CD14-positive monocyte (primary cell): ENCODE results near the gene PBX3. TPM values are rescaled to one million over a fixed set of nuclear protein-coding genes. Genes with fewer than 3 reads are reported as not detected.

ENCODE experiments used
- DNase-seq, 3 donors: peaks; one replicate each; pipeline ENCODE4 v3.0.0-alpha.2; 2011 to 2022
- H2AFZ ChIP-seq: 2 replicates; pipeline ENCODE4 v1.6.0; 2012; ENCODE audit warnings: mild to moderate bottlenecking, low read depth, low read length, inconsistent platforms; ENCODE audit not compliant: insufficient read depth, poor library complexity, severe bottlenecking
- H3K27ac ChIP-seq, 2 donors: 1 replicate in 1 of 2; 2 replicates in 1 of 2; pipeline ENCODE4 v1.5.1; 2012 to 2013; ENCODE audit warnings: low read length in 2 of 2, control low read depth in 1 of 2, inconsistent platforms in 1 of 2, low read depth in 1 of 2, mild to moderate bottlenecking in 1 of 2
- H3K27me3 ChIP-seq, 2 donors: one replicate each; pipeline versions ENCODE4 v1.6.0 to v1.6.1; 2011 to 2013; ENCODE audit warnings: low read length in 2 of 2; ENCODE audit not compliant: control insufficient read depth in 2 of 2, insufficient read depth in 2 of 2
- H3K36me3 ChIP-seq, 2 donors: replicated peaks in 1 of 2; 1 replicate in 1 of 2; 2 replicates in 1 of 2; pipeline versions ENCODE4 v1.5.1 to v1.6.1; 2012 to 2013; ENCODE audit warnings: low read length in 2 of 2, control low read depth in 1 of 2, inconsistent platforms in 1 of 2, mild to moderate bottlenecking in 1 of 2; ENCODE audit not compliant: insufficient read depth in 2 of 2, control insufficient read depth in 1 of 2
- H3K4me1 ChIP-seq, 2 donors: 1 replicate in 1 of 2; 2 replicates in 1 of 2; pipeline versions ENCODE4 v1.5.1 to v1.6.1; 2012 to 2013; ENCODE audit warnings: low read length in 2 of 2, control low read depth in 1 of 2, inconsistent platforms in 1 of 2, mild to moderate bottlenecking in 1 of 2, moderate library complexity in 1 of 2; ENCODE audit not compliant: insufficient read depth in 2 of 2, control insufficient read depth in 1 of 2
- H3K4me2 ChIP-seq: replicated peaks from 2 replicates; pipeline ENCODE3; 2012; ENCODE audit warnings: low read length, moderate library complexity, mild to moderate bottlenecking; ENCODE audit not compliant: poor library complexity, severe bottlenecking; ENCODE audit errors: extremely low read depth
- H3K4me3 ChIP-seq, 3 experiments: fragments of 200-600 bp in 1 of 3; sonication (generic) in 1 of 3; replicated peaks in 1 of 3; 1 replicate in 2 of 3; 2 replicates in 1 of 3; pipeline ENCODE4 v1.5.1; 2011 to 2013; ENCODE audit warnings: low read length in 3 of 3, mild to moderate bottlenecking in 3 of 3, control low read depth in 2 of 3, low read depth in 2 of 3, inconsistent platforms in 1 of 3, moderate library complexity in 1 of 3
- H3K79me2 ChIP-seq: 2 replicates; pipeline ENCODE4 v1.6.0; 2012; ENCODE audit warnings: mild to moderate bottlenecking, control low read depth, inconsistent platforms, low read length, moderate library complexity; ENCODE audit not compliant: insufficient read depth
- H3K9ac ChIP-seq: 2 replicates; pipeline ENCODE4 v1.6.0; 2017; ENCODE audit warnings: low read length, mild to moderate bottlenecking; ENCODE audit not compliant: insufficient read depth, poor library complexity, severe bottlenecking
- H3K9me3 ChIP-seq, 2 donors: replicated peaks in 1 of 2; 1 replicate in 1 of 2; 2 replicates in 1 of 2; pipeline versions ENCODE4 v1.5.1 to v1.6.1; 2012 to 2013; ENCODE audit warnings: low read length in 2 of 2, control low read depth in 1 of 2; ENCODE audit not compliant: control insufficient read depth in 1 of 2, insufficient read depth in 1 of 2
- H4K20me1 ChIP-seq: 2 replicates; pipeline ENCODE4 v1.6.0; 2012; ENCODE audit warnings: mild to moderate bottlenecking, low read length, control low read depth, moderate library complexity; ENCODE audit not compliant: insufficient read depth
- H3K27ac Mint-ChIP-seq, 7 donors: one replicate each; pipeline ENCODE4 v1.8.0; 2020; ENCODE audit warnings: mild to moderate bottlenecking in 7 of 7, mixed read lengths in 7 of 7, moderate library complexity in 6 of 7, inconsistent platforms in 2 of 7
- H3K27me3 Mint-ChIP-seq, 3 donors: one replicate each; pipeline ENCODE4 v1.8.0; 2021 to 2022; ENCODE audit warnings: low read depth in 3 of 3, mild to moderate bottlenecking in 3 of 3, mixed read lengths in 3 of 3, moderate library complexity in 3 of 3, inconsistent platforms in 1 of 3
- H3K36me3 Mint-ChIP-seq, 2 donors: one replicate each; pipeline ENCODE4 v1.8.0; 2020; ENCODE audit warnings: mixed read lengths in 2 of 2, inconsistent platforms in 1 of 2, mild to moderate bottlenecking in 1 of 2
- H3K4me1 Mint-ChIP-seq: one replicate; pipeline ENCODE4 v1.8.0; 2020; ENCODE audit warnings: mild to moderate bottlenecking, mixed read lengths
- H3K4me3 Mint-ChIP-seq, 2 donors: one replicate each; pipeline ENCODE4 v1.8.0; 2020; ENCODE audit warnings: mild to moderate bottlenecking in 2 of 2, mixed read lengths in 2 of 2, moderate library complexity in 1 of 2
- H3K9me3 Mint-ChIP-seq, 7 donors: one replicate each; pipeline ENCODE4 v1.8.0; 2020 to 2022; ENCODE audit warnings: mixed read lengths in 7 of 7, mild to moderate bottlenecking in 6 of 7, moderate library complexity in 6 of 7, inconsistent platforms in 2 of 7
- CTCF ChIP-seq: fragments of 200-600 bp; IDR thresholded peaks from one replicate; pipeline ENCODE4 v1.8.0; 2022; ENCODE audit warnings: antibody characterized with exemption, mild to moderate bottlenecking
- WGBS: methylation state at CpG from one replicate; pipeline ENCODE4 v1.1.5; 2013; ENCODE audit warnings: missing lambda C conversion rate; ENCODE audit not compliant: insufficient coverage; 5-methylcytosine and 5-hydroxymethylcytosine counted together
- intact Hi-C, 2 donors: fragments of 100-400 bp; cut with micrococcal nuclease; formaldehyde crosslinking; loops; one replicate each; pipeline versions ENCODE4 v1.15.0 to v1.15.1; 2023
- polyA plus RNA-seq, 3 donors: library from polyadenylated mRNA; depleted of rRNA in 1 of 3; unstranded in 2 of 3; stranded (reverse) in 1 of 3; fragments of 300-500 nt in 2 of 3; fragments of >200 nt in 1 of 3; fragmentation: Illumina TruSeq in 2 of 3; gene quantifications; 1 replicate in 2 of 3; 2 replicates in 1 of 3; pipeline ENCODE4 v1.2.3, GENCODE V29; 2012 to 2021

PBX3 gene
- polyA plus RNA-seq, 3 donors, result 6.6 to 22.7 (median 7.1) TPM

GRCh38 chr9:125847735-125848134 lies 100.6 kb downstream of the PBX3 start:
- Histone ChIP-seq H3K27ac (no peak overlapping the region), H4K20me1 (no peaks in the 10 kb centered on the region), H2AFZ (no peak overlapping the region), H3K4me2 (no peak overlapping the region), H3K9me3 (no peaks in the 10 kb centered on the region), H3K79me2 (peaks cover 40% of the 10 kb centered on the region), H3K4me3 (no peak overlapping the region), H3K27me3 (no peaks in the 10 kb centered on the region), H3K36me3 (no peaks in the 10 kb centered on the region), H3K4me1 (no peaks in the 10 kb centered on the region), H3K9ac (no peak overlapping the region)
- Mint-ChIP-seq H3K27ac (no peak overlapping the region), H3K36me3 (peaks cover 0 to 9% of the 10 kb centered on the region in 2 donors), H3K4me3 (no peak overlapping the region), H3K4me1 (peaks cover 8% of the 10 kb centered on the region), H3K9me3 (peaks cover 0 to 3% (median 0%) of the 10 kb centered on the region in 7 donors), H3K27me3 (no peaks in the 10 kb centered on the region)
- intact Hi-C loops, result no loop called here
- WGBS, result 100% methylated on average over 1 of the region's 2 CpGs
- DNase-seq, result no peak
- TF ChIP-seq CTCF, result no peak

- H3K9me3 ChIP-seq, result no peaks in the 10 kb centered on the region
- H3K4me1 Mint-ChIP-seq, result peaks cover 10% of the 10 kb centered on the region
- no peak overlapping the region for H3K4me3 Mint-ChIP-seq
- no peak overlapping the region for H3K9ac ChIP-seq
- H3K36me3 ChIP-seq, result no peaks in the 10 kb centered on the region
- 100% methylated on average over 1 of the region's 3 CpGs for WGBS
- H3K27me3 ChIP-seq, result no peaks in the 10 kb centered on the region
- peaks cover 0 to 11% of the 10 kb centered on the region in 2 donors for H3K36me3 Mint-ChIP-seq
- H4K20me1 ChIP-seq, result no peaks in the 10 kb centered on the region
- intact Hi-C loops, result no loop called here
- H3K27me3 Mint-ChIP-seq, result no peaks in the 10 kb centered on the region
- H3K79me2 ChIP-seq, result peaks cover 23% of the 10 kb centered on the region
- H3K4me1 ChIP-seq, result no peaks in the 10 kb centered on the region
- no peak overlapping the region for H3K4me2 ChIP-seq
- no peak overlapping the region for H3K4me3 ChIP-seq
- H3K27ac ChIP-seq, result no peak overlapping the region
- no peak overlapping the region for H3K27ac Mint-ChIP-seq
- no peak overlapping the region for H2AFZ ChIP-seq
- DNase-seq, result no peak
- peaks cover 0 to 3% (median 0%) of the 10 kb centered on the region in 7 donors for H3K9me3 Mint-ChIP-seq
- TF ChIP-seq CTCF, result no peak
Measured at GRCh38 chr9:125850106-125850632, 103.0 kb downstream of the PBX3 start.
